ENCODE results near the gene TRAK1.
"Not testable (repeated sequence)": the region's sequence is repeated elsewhere in the genome, so short reads cannot be mapped to it uniquely, and the experiment has no call there.

TRAK1 gene

GRCh38 chr3:42096796-42097565 is 5.8 kb downstream of the TRAK1 start:
- no peak for DNase-seq (ENCODE audit: low read depth in 2 of 2)

GRCh38 chr3:42097566-42097946 is 6.4 kb downstream of the TRAK1 start:
- DNase-seq (ENCODE audit: low read depth in 2 of 2): no peak

- no peak for DNase-seq (ENCODE audit: low read depth in 2 of 2)
Measured at GRCh38 chr3:42098171-42098570, 7.0 kb downstream of the TRAK1 start.

- no peak for DNase-seq (ENCODE audit: low read depth in 2 of 2)
Measured at GRCh38 chr3:42099020-42099765, 8.0 kb downstream of the TRAK1 start.

- no peak for DNase-seq (ENCODE audit: low read depth in 2 of 2)
Measured at GRCh38 chr3:42101048-42101447, 9.9 kb downstream of the TRAK1 start.

- DNase-seq (ENCODE audit: low read depth in 2 of 2): no peak
Measured at GRCh38 chr3:42101481-42101880, 10.3 kb downstream of the TRAK1 start.

- no peak for DNase-seq (ENCODE audit: low read depth in 2 of 2)
Measured at GRCh38 chr3:42102571-42102970, 11.4 kb downstream of the TRAK1 start.

GRCh38 chr3:42103921-42104665 is 12.9 kb downstream of the TRAK1 start:
- DNase-seq (ENCODE audit: low read depth in 2 of 2): not testable (repeated sequence)

GRCh38 chr3:42105994-42106393 is 14.8 kb downstream of the TRAK1 start:
- not testable (repeated sequence) for DNase-seq (ENCODE audit: low read depth in 2 of 2)

GRCh38 chr3:42106646-42107045 is 15.5 kb downstream of the TRAK1 start:
- no peak for DNase-seq (ENCODE audit: low read depth in 2 of 2)

GRCh38 chr3:42110631-42111030 is 19.5 kb downstream of the TRAK1 start:
- no peak for DNase-seq (ENCODE audit: low read depth in 2 of 2)

GRCh38 chr3:42114130-42114725 is 23.1 kb downstream of the TRAK1 start:
- DNase-seq (ENCODE audit: low read depth in 2 of 2): no peak

GRCh38 chr3:42115215-42115614 is 24.1 kb downstream of the TRAK1 start:
- no peak for DNase-seq (ENCODE audit: low read depth in 2 of 2)

GRCh38 chr3:42115946-42116345 is 24.8 kb downstream of the TRAK1 start:
- no peak for DNase-seq (ENCODE audit: low read depth in 2 of 2)

- DNase-seq (ENCODE audit: low read depth in 2 of 2): no peak
Measured at GRCh38 chr3:42116466-42116865, 25.3 kb downstream of the TRAK1 start.

GRCh38 chr3:42117175-42118008 is 26.2 kb downstream of the TRAK1 start:
- DNase-seq (ENCODE audit: low read depth in 2 of 2): no peak

GRCh38 chr3:42118762-42119361 is 27.7 kb downstream of the TRAK1 start:
- no peak for DNase-seq (ENCODE audit: low read depth in 2 of 2)

- no peak for DNase-seq (ENCODE audit: low read depth in 2 of 2)
Measured at GRCh38 chr3:42119561-42120355, 28.6 kb downstream of the TRAK1 start.

GRCh38 chr3:42120866-42121265 is 29.7 kb downstream of the TRAK1 start:
- no peak for DNase-seq (ENCODE audit: low read depth in 2 of 2)
